ENCODE data around the gene CSF2RB. TPM values are rescaled to one million over a fixed set of nuclear protein-coding genes. Genes with fewer than 3 reads are reported as not detected.

The CSF2RB gene
- total RNA-seq, 4 donors from 2014 or later, result 3.1 to 7.4 (median 3.5) TPM

DNA sequence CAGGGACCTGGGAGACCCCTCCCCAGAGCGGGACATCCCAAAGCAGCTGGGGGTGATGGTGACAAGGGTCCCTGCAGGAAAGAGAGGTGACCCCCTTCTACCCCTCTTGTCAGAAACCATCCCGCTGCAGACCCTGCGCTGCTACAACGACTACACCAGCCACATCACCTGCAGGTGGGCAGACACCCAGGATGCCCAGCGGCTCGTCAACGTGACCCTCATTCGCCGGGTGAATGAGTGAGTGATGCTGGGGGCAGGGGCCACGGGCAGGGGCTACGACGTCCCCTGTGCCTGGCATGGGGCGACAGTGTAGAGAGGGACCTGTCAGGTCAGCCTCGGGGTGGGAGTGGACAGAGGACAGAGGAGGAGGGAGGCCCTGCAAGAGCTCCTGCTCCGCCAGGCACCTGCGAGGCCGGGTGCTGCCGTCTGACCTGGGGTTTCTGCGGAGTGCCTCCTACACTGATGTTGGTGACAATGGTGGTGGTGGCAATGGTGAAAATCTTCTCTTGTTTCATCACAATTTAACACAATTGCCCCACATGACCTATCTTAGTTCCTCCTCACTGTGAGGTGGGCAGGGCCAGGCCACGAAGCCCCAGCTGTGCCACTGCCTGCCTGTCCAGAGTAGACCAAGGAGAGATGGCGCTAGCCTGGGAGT, 9.8 kb downstream of the CSF2RB start:
- TF ChIP-seq POLR2A (IDR thresholded peaks at IDR 0.05) (no peak), CTCF (IDR thresholded peaks at IDR 0.05) (no peak)
- H3K27me3 ChIP-seq, result no peaks in the 10 kb centered on the region

DNA sequence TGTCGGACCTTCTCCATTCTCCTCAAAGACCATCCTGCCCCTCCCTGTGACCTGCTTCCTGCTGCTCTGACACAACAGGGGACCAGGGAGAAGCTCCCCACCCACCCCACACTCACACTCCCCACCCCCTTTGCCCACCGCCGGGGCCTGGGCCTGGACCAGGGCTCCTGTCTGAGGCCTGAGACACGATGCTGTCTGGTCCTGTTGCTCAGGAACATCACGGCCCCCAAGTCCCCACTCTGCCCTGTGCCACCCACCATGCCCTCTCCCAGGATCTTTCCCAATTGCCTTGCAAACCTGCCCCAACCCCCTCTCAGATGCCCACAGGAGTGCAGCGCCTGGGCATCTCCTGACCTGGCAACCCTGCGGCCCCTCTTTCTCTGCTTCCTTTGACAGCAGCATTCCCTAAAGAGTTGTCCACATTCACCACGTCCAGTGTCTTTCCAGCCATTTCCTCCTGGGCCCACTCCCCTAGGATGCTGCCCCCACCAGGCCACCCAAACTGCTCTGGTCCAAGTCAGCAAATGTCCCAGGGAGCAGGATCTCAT, 10.8 kb downstream of the CSF2RB start:
- intact Hi-C loops (cut with DNase I; ENCODE audit: low total_unique reads), result no loop called here

More for the DNA sequence above, 9.8 kb downstream of the CSF2RB start:
- intact Hi-C loops (cut with DNase I; ENCODE audit: low total_unique reads), result no loop called here
- no peaks in the 10 kb centered on the region for H3K4me1 ChIP-seq
- H3K27ac ChIP-seq, result no peak overlapping the region
- no peak for DNase-seq
- no peaks in the 10 kb centered on the region for H3K9me3 ChIP-seq
- no peaks in the 10 kb centered on the region for H3K36me3 ChIP-seq
- no peak overlapping the region for H3K4me3 ChIP-seq

DNA sequence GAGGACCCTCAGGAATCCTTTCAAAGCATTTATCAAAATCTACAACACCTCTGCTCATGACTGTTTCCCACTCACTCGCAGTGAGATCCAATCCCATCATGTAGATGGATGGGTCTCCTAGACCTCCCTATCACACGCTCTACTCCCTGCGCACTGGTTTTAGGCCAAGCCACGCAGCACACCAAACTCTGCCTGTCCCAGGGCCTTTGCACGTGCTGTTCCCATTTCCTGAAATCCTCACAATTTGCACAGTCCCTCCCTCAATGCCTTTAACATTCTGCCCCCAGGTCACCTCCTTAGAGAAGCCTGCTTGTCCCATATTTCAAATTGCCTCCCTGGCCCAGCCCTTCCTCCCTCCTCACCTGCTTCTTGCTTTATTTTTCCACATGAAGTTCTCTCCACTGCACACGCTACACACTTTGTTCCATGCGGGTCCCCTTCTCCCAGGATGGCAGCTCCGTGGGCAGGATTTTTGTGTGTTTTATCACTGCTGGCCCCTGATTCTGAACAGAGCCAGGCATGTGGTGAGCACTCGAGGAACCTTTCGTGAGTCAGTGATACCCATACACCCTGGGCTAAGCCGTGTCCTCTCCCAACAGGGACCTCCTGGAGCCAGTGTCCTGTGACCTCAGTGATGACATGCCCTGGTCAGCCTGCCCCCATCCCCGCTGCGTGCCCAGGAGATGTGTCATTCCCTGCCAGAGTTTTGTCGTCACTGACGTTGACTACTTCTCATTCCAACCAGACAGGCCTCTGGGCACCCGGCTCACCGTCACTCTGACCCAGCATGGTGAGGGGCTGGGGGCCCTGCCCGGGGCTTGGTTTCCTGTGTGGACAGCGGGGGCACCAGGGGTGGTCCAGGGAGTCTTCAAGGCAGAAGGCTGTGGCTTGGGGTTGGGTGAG, 12.2 kb downstream of the CSF2RB start:
- DNase-seq, result no peak
- H3K27me3 ChIP-seq, result no peaks in the 10 kb centered on the region
- intact Hi-C loops (cut with DNase I; ENCODE audit: low total_unique reads), result no loop called here
- H3K4me1 ChIP-seq, result no peaks in the 10 kb centered on the region
- TF ChIP-seq CTCF (IDR thresholded peaks at IDR 0.05) (no peak), POLR2A (IDR thresholded peaks at IDR 0.05) (no peak)
- H3K4me3 ChIP-seq, result no peak overlapping the region
- no peak overlapping the region for H3K27ac ChIP-seq
- no peaks in the 10 kb centered on the region for H3K9me3 ChIP-seq
- H3K36me3 ChIP-seq, result no peaks in the 10 kb centered on the region

More for the DNA sequence above, 10.8 kb downstream of the CSF2RB start:
- no peak for DNase-seq
- Histone ChIP-seq H3K4me1 (no peaks in the 10 kb centered on the region), H3K36me3 (no peaks in the 10 kb centered on the region), H3K27ac (no peak overlapping the region), H3K27me3 (no peaks in the 10 kb centered on the region), H3K9me3 (no peaks in the 10 kb centered on the region), H3K4me3 (no peak overlapping the region)
- TF ChIP-seq POLR2A (IDR thresholded peaks at IDR 0.05) (no peak), CTCF (IDR thresholded peaks at IDR 0.05) (no peak)

- intact Hi-C loops (cut with DNase I; ENCODE audit: low total_unique reads), result no loop called here
- TF ChIP-seq POLR2A (IDR thresholded peaks at IDR 0.05), result no peak
- no peak for TF ChIP-seq CTCF (IDR thresholded peaks at IDR 0.05)
- Histone ChIP-seq H3K27me3 (no peaks in the 10 kb centered on the region), H3K27ac (no peak overlapping the region), H3K36me3 (no peaks in the 10 kb centered on the region), H3K4me3 (no peak overlapping the region), H3K4me1 (no peaks in the 10 kb centered on the region), H3K9me3 (no peaks in the 10 kb centered on the region)
- no peak for DNase-seq
Measured at GRCh38 chr22:36926309-36926708, 12.9 kb downstream of the CSF2RB start.
